Smooth muscle cell (in vitro differentiated cells): ENCODE measurements around the gene NCSTN. TPM values are rescaled to one million over a fixed set of nuclear protein-coding genes. Genes with fewer than 3 reads are reported as not detected.

Source experiments
- DNase-seq: peaks from one replicate; lab custom pipeline; 2025; ENCODE audit not compliant: unreplicated experiment; lab: John Stamatoyannopoulos, UW
- H2AFZ ChIP-seq: fragments of 200-600 bp; sonication (generic); 2 replicates; pipeline ENCODE4 v1.6.0; 2016; ENCODE audit warnings: antibody characterized with exemption, low read depth, mild to moderate bottlenecking
- H3F3A ChIP-seq: fragments of 200-600 bp; sonication (generic); 2 replicates; pipeline ENCODE4 v1.6.0; 2017; ENCODE audit warnings: antibody characterized with exemption, low read depth
- H3K27ac ChIP-seq: fragments of 200-600 bp; sonication (generic); 2 replicates; pipeline ENCODE4 v1.5.1; 2016; ENCODE audit warnings: low read depth, mild to moderate bottlenecking
- H3K27me3 ChIP-seq: fragments of 200-600 bp; sonication (generic); 2 replicates; pipeline ENCODE4 v1.6.1; 2016; ENCODE audit warnings: low read depth, mild to moderate bottlenecking
- H3K36me3 ChIP-seq: fragments of 200-600 bp; sonication (generic); 2 replicates; pipeline ENCODE4 v1.5.1; 2016; ENCODE audit warnings: low read depth
- H3K4me1 ChIP-seq: fragments of 200-600 bp; sonication (generic); 2 replicates; pipeline ENCODE4 v1.5.1; 2016; ENCODE audit warnings: low read depth
- H3K4me2 ChIP-seq: fragments of 200-600 bp; sonication (generic); 2 replicates; pipeline ENCODE4 v1.6.0; 2016; ENCODE audit warnings: mild to moderate bottlenecking
- H3K4me3 ChIP-seq: fragments of 200-600 bp; sonication (generic); 2 replicates; pipeline ENCODE4 v1.5.1; 2016; ENCODE audit warnings: mild to moderate bottlenecking
- H3K79me2 ChIP-seq: fragments of 200-600 bp; sonication (generic); 2 replicates; pipeline ENCODE4 v1.6.0; 2016; ENCODE audit warnings: low read depth, mild to moderate bottlenecking
- H3K9ac ChIP-seq: fragments of 200-600 bp; sonication (generic); 2 replicates; pipeline ENCODE4 v1.6.0; 2016; ENCODE audit warnings: low read depth
- H3K9me3 ChIP-seq: fragments of 200-600 bp; sonication (generic); replicated peaks from 2 replicates; pipeline ENCODE4 v1.5.1; 2016; ENCODE audit warnings: low read depth
- H4K20me1 ChIP-seq: fragments of 200-600 bp; sonication (generic); 2 replicates; pipeline ENCODE4 v1.6.0; 2016; ENCODE audit warnings: low read depth
- WGBS: methylation state at CpG from one replicate; pipeline ENCODE4 v1.1.7; 2016; ENCODE audit warnings: low lambda C conversion rate; 5-methylcytosine and 5-hydroxymethylcytosine counted together
- polyA plus RNA-seq: library from polyadenylated mRNA; unstranded; fragments of >200 nt; fragmentation: Nextera tagmentation; extraction: Ambion mirVana; gene quantifications from 2 replicates; pipeline ENCODE4 v1.2.1, GENCODE V29; 2016
- total RNA-seq: library from RNA; depleted of rRNA; stranded (reverse); fragments of >200 nt; gene quantifications from 2 replicates; pipeline ENCODE4 v1.2.3, GENCODE V29; 2014
- TF ChIP-seq, protein P1 (sequence below): fragments of 200-600 bp; sonication (generic); IDR thresholded peaks from 2 replicates; pipeline ENCODE4 v1.5.1; 2017; ENCODE audit warnings: borderline replicate concordance, mild to moderate bottlenecking, antibody characterized with exemption; ENCODE audit not compliant: insufficient read depth, poor library complexity, severe bottlenecking

The NCSTN gene
- total and polyA plus RNA-seq, 2 experiments from 2014 or later: 73.4 to 81.4 TPM

GRCh38 chr1:160326418-160326817 is 16.8 kb upstream of the NCSTN start:
- H3K4me3 ChIP-seq: no peak overlapping the region
- WGBS: 79% methylated on average over 5 of the region's 5 CpGs
- no peaks in the 10 kb centered on the region for H3K4me1 ChIP-seq
- TF ChIP-seq, protein P1, sequence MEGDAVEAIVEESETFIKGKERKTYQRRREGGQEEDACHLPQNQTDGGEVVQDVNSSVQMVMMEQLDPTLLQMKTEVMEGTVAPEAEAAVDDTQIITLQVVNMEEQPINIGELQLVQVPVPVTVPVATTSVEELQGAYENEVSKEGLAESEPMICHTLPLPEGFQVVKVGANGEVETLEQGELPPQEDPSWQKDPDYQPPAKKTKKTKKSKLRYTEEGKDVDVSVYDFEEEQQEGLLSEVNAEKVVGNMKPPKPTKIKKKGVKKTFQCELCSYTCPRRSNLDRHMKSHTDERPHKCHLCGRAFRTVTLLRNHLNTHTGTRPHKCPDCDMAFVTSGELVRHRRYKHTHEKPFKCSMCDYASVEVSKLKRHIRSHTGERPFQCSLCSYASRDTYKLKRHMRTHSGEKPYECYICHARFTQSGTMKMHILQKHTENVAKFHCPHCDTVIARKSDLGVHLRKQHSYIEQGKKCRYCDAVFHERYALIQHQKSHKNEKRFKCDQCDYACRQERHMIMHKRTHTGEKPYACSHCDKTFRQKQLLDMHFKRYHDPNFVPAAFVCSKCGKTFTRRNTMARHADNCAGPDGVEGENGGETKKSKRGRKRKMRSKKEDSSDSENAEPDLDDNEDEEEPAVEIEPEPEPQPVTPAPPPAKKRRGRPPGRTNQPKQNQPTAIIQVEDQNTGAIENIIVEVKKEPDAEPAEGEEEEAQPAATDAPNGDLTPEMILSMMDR: no peak
- no peak overlapping the region for H2AFZ ChIP-seq
- peaks cover 100% of the 10 kb centered on the region for H4K20me1 ChIP-seq
- no peak overlapping the region for H3K9ac ChIP-seq
- H3K27me3 ChIP-seq: no peaks in the 10 kb centered on the region
- DNase-seq: no peak
- no peak overlapping the region for H3K27ac ChIP-seq
- peaks cover 58% of the 10 kb centered on the region for H3K36me3 ChIP-seq
- peaks cover 97% of the 10 kb centered on the region for H3K79me2 ChIP-seq
- H3K4me2 ChIP-seq: no peak overlapping the region
- no peaks in the 10 kb centered on the region for H3K9me3 ChIP-seq
- peaks cover 12% of the 10 kb centered on the region for H3F3A ChIP-seq

GRCh38 chr1:160328184-160328583 is 15.0 kb upstream of the NCSTN start:
- 92% methylated on average over 8 of the region's 8 CpGs for WGBS
- H2AFZ ChIP-seq: no peak overlapping the region
- TF ChIP-seq, protein P1: no peak
- DNase-seq: no peak
- H3K27ac ChIP-seq: no peak overlapping the region
- peaks cover 95% of the 10 kb centered on the region for H3K79me2 ChIP-seq
- peaks cover 98% of the 10 kb centered on the region for H4K20me1 ChIP-seq
- H3K9ac ChIP-seq: no peak overlapping the region
- no peak overlapping the region for H3K4me3 ChIP-seq
- no peaks in the 10 kb centered on the region for H3K27me3 ChIP-seq
- no peak overlapping the region for H3K4me2 ChIP-seq
- no peaks in the 10 kb centered on the region for H3K4me1 ChIP-seq
- H3K9me3 ChIP-seq: no peaks in the 10 kb centered on the region
- H3F3A ChIP-seq: peaks cover 12% of the 10 kb centered on the region
- H3K36me3 ChIP-seq: peaks cover 65% of the 10 kb centered on the region

DNA sequence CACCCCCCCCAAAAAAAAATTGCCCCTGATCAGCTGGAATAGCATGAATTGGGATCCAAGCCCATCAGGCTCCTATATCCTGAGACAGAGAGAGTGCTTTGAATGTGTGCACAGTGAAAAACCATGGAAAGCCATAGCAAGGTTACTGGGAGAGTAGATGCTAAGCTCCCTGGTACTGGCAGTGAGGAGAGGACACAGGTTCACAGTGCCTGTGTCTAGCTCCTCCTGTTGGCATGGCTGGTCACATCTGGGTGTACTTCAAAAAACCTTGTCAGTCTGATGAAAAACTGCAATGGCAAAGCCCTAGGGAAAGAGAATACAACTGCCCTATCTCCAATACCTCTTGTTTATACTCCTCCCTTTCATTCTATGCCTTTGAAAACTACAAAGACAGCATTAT is 13.1 kb upstream of the NCSTN start:
- no peak for DNase-seq
- Histone ChIP-seq H3K4me1 (no peaks in the 10 kb centered on the region), H3K9ac (no peak overlapping the region), H3K4me3 (no peak overlapping the region), H4K20me1 (peaks cover 98% of the 10 kb centered on the region), H3K27ac (no peak overlapping the region), H3K9me3 (no peaks in the 10 kb centered on the region), H3K79me2 (peaks cover 95% of the 10 kb centered on the region), H3K4me2 (no peak overlapping the region), H3K36me3 (peaks cover 67% of the 10 kb centered on the region), H2AFZ (no peak overlapping the region), H3F3A (peaks cover 21% of the 10 kb centered on the region), H3K27me3 (no peaks in the 10 kb centered on the region)
- TF ChIP-seq, protein P1: no peak

- Histone ChIP-seq H3K4me2 (no peak overlapping the region), H2AFZ (no peak overlapping the region), H3K36me3 (peaks cover 48% of the 10 kb centered on the region), H3K4me3 (no peak overlapping the region), H3K9ac (no peak overlapping the region), H3K79me2 (peaks cover 97% of the 10 kb centered on the region), H3K9me3 (no peaks in the 10 kb centered on the region), H3K27me3 (no peaks in the 10 kb centered on the region), H3K27ac (no peak overlapping the region), H3K4me1 (no peaks in the 10 kb centered on the region), H3F3A (peaks cover 18% of the 10 kb centered on the region), H4K20me1 (peaks cover 98% of the 10 kb centered on the region)
- TF ChIP-seq, protein P1: no peak
- DNase-seq: no peak
Observed at GRCh38 chr1:160332516-160332915, 10.7 kb upstream of the NCSTN start.
